Measurements from ENCODE around the gene BIVM. TPM values are rescaled to one million over a fixed set of nuclear protein-coding genes. Genes with fewer than 3 reads are reported as not detected.

Gene BIVM
- total and polyA plus RNA-seq, 2 experiments from 2014 or later, result 3.2 to 4.2 TPM

DNA sequence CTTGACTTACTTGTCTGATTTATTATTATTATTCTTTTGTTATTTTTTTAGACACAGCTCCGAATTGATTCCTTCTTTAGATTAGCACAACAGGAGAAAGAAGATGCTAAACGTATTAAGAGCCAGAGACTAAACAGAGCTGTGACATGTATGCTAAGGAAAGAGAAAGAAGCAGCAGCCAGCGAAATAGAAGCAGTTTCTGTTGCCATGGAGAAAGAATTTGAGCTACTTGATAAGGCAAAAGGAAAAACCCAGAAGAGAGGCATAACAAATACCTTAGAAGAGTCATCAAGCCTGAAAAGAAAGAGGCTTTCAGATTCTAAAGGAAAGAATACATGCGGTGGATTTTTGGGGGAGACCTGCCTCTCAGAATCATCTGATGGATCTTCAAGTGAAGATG lies 76.3 kb downstream of the BIVM start (continued):
- TF ChIP-seq, protein P1, sequence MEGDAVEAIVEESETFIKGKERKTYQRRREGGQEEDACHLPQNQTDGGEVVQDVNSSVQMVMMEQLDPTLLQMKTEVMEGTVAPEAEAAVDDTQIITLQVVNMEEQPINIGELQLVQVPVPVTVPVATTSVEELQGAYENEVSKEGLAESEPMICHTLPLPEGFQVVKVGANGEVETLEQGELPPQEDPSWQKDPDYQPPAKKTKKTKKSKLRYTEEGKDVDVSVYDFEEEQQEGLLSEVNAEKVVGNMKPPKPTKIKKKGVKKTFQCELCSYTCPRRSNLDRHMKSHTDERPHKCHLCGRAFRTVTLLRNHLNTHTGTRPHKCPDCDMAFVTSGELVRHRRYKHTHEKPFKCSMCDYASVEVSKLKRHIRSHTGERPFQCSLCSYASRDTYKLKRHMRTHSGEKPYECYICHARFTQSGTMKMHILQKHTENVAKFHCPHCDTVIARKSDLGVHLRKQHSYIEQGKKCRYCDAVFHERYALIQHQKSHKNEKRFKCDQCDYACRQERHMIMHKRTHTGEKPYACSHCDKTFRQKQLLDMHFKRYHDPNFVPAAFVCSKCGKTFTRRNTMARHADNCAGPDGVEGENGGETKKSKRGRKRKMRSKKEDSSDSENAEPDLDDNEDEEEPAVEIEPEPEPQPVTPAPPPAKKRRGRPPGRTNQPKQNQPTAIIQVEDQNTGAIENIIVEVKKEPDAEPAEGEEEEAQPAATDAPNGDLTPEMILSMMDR (conservative IDR thresholded peaks at IDR 0.05; ENCODE audit: low read depth in 2 of 2), result no peak
- TF ChIP-seq STAT1 (IDR thresholded peaks at IDR 0.05; ENCODE audit: unreplicated experiment) (no peak), ZNF331 (CRISPR knock-in tag; IDR thresholded peaks at IDR 0.05; ENCODE audit: low read depth) (no peak), JUNB (IDR thresholded peaks at IDR 0.05; ENCODE audit: unreplicated experiment) (no peak), POLR2AphosphoS5 (IDR thresholded peaks at IDR 0.05; ENCODE audit: low read depth) (no peak), NANOG (IDR thresholded peaks at IDR 0.05; ENCODE audit: borderline replicate concordance) (no peak), CREB1 (CRISPR knock-in tag; IDR thresholded peaks at IDR 0.05; ENCODE audit: low read depth) (no peak)
- TF ChIP-seq, protein P2, sequence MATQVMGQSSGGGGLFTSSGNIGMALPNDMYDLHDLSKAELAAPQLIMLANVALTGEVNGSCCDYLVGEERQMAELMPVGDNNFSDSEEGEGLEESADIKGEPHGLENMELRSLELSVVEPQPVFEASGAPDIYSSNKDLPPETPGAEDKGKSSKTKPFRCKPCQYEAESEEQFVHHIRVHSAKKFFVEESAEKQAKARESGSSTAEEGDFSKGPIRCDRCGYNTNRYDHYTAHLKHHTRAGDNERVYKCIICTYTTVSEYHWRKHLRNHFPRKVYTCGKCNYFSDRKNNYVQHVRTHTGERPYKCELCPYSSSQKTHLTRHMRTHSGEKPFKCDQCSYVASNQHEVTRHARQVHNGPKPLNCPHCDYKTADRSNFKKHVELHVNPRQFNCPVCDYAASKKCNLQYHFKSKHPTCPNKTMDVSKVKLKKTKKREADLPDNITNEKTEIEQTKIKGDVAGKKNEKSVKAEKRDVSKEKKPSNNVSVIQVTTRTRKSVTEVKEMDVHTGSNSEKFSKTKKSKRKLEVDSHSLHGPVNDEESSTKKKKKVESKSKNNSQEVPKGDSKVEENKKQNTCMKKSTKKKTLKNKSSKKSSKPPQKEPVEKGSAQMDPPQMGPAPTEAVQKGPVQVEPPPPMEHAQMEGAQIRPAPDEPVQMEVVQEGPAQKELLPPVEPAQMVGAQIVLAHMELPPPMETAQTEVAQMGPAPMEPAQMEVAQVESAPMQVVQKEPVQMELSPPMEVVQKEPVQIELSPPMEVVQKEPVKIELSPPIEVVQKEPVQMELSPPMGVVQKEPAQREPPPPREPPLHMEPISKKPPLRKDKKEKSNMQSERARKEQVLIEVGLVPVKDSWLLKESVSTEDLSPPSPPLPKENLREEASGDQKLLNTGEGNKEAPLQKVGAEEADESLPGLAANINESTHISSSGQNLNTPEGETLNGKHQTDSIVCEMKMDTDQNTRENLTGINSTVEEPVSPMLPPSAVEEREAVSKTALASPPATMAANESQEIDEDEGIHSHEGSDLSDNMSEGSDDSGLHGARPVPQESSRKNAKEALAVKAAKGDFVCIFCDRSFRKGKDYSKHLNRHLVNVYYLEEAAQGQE (IDR thresholded peaks at IDR 0.05; ENCODE audit: unreplicated experiment), result no peak

DNA sequence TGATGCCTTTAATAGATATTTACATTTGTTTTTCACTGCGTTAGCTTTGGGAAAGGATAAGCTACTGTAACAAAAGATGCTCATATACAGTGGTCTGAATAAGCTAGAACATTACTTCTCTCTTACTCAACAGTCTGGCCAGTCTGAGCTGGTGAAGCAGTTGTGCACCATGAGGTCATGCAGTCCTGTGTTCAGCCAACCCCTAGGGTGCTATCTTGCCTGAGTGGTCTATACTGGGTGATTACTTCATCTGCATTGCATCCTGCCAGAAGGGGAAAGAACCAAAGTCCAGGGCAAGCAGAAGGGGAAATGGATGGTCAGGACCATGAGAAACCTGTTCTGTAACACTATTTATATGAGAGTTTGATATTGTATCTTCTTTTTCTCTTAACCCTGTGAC lies 78.4 kb downstream of the BIVM start:
- H4K20me1 ChIP-seq (replicated peaks; ENCODE audit: insufficient read depth), result no peaks in the 10 kb centered on the region
- Mint-ChIP-seq H3K9me3 (no peaks in the 10 kb centered on the region), H3K4me3 (no peak overlapping the region), H3K36me3 (ENCODE audit: low read depth) (peaks cover 19% of the 10 kb centered on the region; the same call in 2 of the 3 replicates), H3K4me1 (peaks cover 24% of the 10 kb centered on the region), H3K27ac (no peak overlapping the region), H3K27me3 (ENCODE audit: insufficient read depth, low read depth, poor library complexity) (no peaks in the 10 kb centered on the region)
- ATAC-seq (no peak), DNase-seq (ENCODE audit: low spot score) (no peak)
- H3K9me2 ChIP-seq (ENCODE audit: insufficient read depth), result no peaks in the 10 kb centered on the region
- peaks cover 14% of the 10 kb centered on the region; the same call in 1 of the 2 replicates for H3K36me3 ChIP-seq (ENCODE audit: insufficient read depth)
- no peak overlapping the region for H3K4me3 ChIP-seq
- H3F3A ChIP-seq (replicated peaks; ENCODE audit: low read depth), result no peaks in the 10 kb centered on the region
- H3K4me2 ChIP-seq, result no peak overlapping the region
- no peaks in the 10 kb centered on the region for H3K79me2 ChIP-seq (replicated peaks; ENCODE audit: insufficient read depth)
- no peak overlapping the region for H3K27ac ChIP-seq (ENCODE audit: low read depth)
- H3K4me1 ChIP-seq (ENCODE audit: insufficient read depth), result peaks cover 24% of the 10 kb centered on the region
- no peaks in the 10 kb centered on the region for H3K27me3 ChIP-seq (ENCODE audit: insufficient read depth)
- H2AFZ ChIP-seq, result no peak overlapping the region
- TF ChIP-seq, protein P1 (conservative IDR thresholded peaks at IDR 0.05; ENCODE audit: low read depth in 2 of 2), result no peak
- TF ChIP-seq, protein P3, sequence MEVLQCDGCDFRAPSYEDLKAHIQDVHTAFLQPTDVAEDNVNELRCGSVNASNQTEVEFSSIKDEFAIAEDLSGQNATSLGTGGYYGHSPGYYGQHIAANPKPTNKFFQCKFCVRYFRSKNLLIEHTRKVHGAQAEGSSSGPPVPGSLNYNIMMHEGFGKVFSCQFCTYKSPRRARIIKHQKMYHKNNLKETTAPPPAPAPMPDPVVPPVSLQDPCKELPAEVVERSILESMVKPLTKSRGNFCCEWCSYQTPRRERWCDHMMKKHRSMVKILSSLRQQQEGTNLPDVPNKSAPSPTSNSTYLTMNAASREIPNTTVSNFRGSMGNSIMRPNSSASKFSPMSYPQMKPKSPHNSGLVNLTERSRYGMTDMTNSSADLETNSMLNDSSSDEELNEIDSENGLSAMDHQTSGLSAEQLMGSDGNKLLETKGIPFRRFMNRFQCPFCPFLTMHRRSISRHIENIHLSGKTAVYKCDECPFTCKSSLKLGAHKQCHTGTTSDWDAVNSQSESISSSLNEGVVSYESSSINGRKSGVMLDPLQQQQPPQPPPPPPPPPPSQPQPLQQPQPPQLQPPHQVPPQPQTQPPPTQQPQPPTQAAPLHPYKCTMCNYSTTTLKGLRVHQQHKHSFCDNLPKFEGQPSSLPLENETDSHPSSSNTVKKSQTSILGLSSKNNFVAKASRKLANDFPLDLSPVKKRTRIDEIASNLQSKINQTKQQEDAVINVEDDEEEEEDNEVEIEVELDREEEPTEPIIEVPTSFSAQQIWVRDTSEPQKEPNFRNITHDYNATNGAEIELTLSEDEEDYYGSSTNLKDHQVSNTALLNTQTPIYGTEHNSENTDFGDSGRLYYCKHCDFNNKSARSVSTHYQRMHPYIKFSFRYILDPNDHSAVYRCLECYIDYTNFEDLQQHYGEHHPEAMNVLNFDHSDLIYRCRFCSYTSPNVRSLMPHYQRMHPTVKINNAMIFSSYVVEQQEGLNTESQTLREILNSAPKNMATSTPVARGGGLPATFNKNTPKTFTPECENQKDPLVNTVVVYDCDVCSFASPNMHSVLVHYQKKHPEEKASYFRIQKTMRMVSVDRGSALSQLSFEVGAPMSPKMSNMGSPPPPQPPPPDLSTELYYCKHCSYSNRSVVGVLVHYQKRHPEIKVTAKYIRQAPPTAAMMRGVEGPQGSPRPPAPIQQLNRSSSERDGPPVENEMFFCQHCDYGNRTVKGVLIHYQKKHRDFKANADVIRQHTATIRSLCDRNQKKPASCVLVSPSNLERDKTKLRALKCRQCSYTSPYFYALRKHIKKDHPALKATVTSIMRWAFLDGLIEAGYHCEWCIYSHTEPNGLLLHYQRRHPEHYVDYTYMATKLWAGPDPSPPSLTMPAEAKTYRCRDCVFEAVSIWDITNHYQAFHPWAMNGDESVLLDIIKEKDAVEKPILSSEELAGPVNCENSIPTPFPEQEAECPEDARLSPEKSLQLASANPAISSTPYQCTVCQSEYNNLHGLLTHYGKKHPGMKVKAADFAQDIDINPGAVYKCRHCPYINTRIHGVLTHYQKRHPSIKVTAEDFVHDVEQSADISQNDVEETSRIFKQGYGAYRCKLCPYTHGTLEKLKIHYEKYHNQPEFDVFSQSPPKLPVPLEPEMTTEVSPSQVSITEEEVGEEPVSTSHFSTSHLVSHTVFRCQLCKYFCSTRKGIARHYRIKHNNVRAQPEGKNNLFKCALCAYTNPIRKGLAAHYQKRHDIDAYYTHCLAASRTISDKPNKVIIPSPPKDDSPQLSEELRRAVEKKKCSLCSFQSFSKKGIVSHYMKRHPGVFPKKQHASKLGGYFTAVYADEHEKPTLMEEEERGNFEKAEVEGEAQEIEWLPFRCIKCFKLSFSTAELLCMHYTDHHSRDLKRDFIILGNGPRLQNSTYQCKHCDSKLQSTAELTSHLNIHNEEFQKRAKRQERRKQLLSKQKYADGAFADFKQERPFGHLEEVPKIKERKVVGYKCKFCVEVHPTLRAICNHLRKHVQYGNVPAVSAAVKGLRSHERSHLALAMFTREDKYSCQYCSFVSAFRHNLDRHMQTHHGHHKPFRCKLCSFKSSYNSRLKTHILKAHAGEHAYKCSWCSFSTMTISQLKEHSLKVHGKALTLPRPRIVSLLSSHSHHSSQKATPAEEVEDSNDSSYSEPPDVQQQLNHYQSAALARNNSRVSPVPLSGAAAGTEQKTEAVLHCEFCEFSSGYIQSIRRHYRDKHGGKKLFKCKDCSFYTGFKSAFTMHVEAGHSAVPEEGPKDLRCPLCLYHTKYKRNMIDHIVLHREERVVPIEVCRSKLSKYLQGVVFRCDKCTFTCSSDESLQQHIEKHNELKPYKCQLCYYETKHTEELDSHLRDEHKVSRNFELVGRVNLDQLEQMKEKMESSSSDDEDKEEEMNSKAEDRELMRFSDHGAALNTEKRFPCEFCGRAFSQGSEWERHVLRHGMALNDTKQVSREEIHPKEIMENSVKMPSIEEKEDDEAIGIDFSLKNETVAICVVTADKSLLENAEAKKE (CRISPR knock-in tag; IDR thresholded peaks at IDR 0.05), result no peak
- no peak for TF ChIP-seq POLR2AphosphoS5 (IDR thresholded peaks at IDR 0.05; ENCODE audit: low read depth)
